NCI-H2196 treated with DMSO at 0.1 percent for 48 hours (cell line): ENCODE data around the gene CSF1R.
"Not testable (repeated sequence)": the region's sequence is repeated elsewhere in the genome, so short reads cannot be mapped to it uniquely, and the experiment has no call there.

Source experiments
- DNase-seq: peaks from one replicate; lab custom pipeline; 2025; ENCODE audit not compliant: unreplicated experiment; lab: John Stamatoyannopoulos, UW

The CSF1R gene

GRCh38 chr5:150057052-150057451, 29.3 kb downstream of the CSF1R start:
- no peak for DNase-seq

- DNase-seq: no peak
These were observed 30.3 kb downstream of the CSF1R start for GRCh38 chr5:150056075-150056443.

GRCh38 chr5:150055326-150056074, 30.9 kb downstream of the CSF1R start:
- no peak for DNase-seq

- DNase-seq: no peak
These were observed 31.8 kb downstream of the CSF1R start for GRCh38 chr5:150054569-150054968.

GRCh38 chr5:150053713-150054392, 32.5 kb downstream of the CSF1R start:
- no peak for DNase-seq

GRCh38 chr5:150052956-150053712, 33.2 kb downstream of the CSF1R start:
- DNase-seq: no peak

- no peak for DNase-seq
These were observed 34.0 kb downstream of the CSF1R start for GRCh38 chr5:150052226-150052955.

- no peak for DNase-seq
These were observed 34.6 kb downstream of the CSF1R start for GRCh38 chr5:150051657-150052195.

GRCh38 chr5:150050172-150050811, 36.1 kb downstream of the CSF1R start:
- not testable (repeated sequence) for DNase-seq

- DNase-seq: no peak
These were observed 40.3 kb downstream of the CSF1R start for GRCh38 chr5:150046031-150046430.

- no peak for DNase-seq
These were observed 40.8 kb downstream of the CSF1R start for GRCh38 chr5:150045549-150045948.

GRCh38 chr5:150044712-150045111, 41.6 kb downstream of the CSF1R start:
- DNase-seq: no peak

GRCh38 chr5:150044329-150044681, 42.0 kb downstream of the CSF1R start:
- no peak for DNase-seq

- DNase-seq: no peak
These were observed 42.6 kb downstream of the CSF1R start for GRCh38 chr5:150043657-150044328.

- no peak for DNase-seq
These were observed 43.9 kb downstream of the CSF1R start for GRCh38 chr5:150042459-150042858.

GRCh38 chr5:150038547-150038946, 47.8 kb downstream of the CSF1R start:
- no peak for DNase-seq

- DNase-seq: no peak
These were observed 49.8 kb downstream of the CSF1R start for GRCh38 chr5:150036513-150036912.

- DNase-seq: no peak
These were observed 51.0 kb downstream of the CSF1R start for GRCh38 chr5:150035139-150035895.

GRCh38 chr5:150034662-150035061, 51.7 kb downstream of the CSF1R start:
- no peak for DNase-seq
